ENCODE measurements around the gene EXOC6B.

GRCh38 chr2:72496479-72496878 lies 329.4 kb downstream of the EXOC6B start:
- TF ChIP-seq POLR2A (IDR thresholded peaks at IDR 0.05) (no peak), CTCF (IDR thresholded peaks at IDR 0.05) (no peak)
